ENCODE measurements around the gene RNASE7. TPM values are rescaled to one million over a fixed set of nuclear protein-coding genes. Genes with fewer than 3 reads are reported as not detected.

RNASE7 gene, protein sequence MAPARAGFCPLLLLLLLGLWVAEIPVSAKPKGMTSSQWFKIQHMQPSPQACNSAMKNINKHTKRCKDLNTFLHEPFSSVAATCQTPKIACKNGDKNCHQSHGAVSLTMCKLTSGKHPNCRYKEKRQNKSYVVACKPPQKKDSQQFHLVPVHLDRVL
- total RNA-seq, result 10 to 100 TPM; 10.3 to 46.9 (median 35.4) TPM

DNA sequence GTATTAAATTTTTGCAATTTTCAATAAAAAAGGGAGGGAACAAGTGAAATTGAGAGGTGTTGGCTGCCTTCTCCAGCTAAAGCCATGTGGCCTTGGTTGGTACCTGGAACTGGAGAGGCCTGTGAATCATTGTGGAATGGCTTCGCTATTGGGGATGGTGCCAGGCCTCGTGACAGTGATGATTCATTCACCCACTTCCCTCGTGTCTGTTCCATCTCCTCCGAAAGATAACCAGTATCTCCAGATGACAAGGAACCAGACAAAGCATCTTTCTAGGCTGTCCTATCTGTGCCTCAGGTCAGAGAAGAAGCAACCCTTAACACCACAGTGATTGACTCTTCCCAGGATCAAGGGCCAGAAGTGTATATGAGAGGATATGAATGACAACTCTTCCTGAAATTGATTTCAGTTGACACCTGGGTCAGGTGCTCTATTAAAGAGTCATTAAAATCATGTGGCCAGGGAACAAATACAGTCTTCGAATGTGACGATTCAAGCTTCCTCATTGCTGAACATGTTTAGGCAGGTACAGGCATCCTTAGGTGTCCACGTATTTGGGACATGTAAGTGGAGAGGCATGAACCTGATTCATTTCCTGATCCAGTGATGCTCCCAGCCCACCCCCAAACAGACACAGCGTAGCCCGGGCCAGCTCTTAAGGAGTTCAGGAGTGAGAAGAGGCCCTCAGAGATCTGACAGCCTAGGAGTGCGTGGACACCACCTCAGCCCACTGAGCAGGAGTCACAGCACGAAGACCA is at the start of gene RNASE7:
RNASE7 (plus strand) TSS at position 687 of the 758 bp plus-strand sequence. CDS start 631 bp downstream, outside the sequence.
- peaks cover 60% of the 10 kb centered on the region for H3K4me1 ChIP-seq
- no peaks in the 10 kb centered on the region for H3K9me3 ChIP-seq
- no peaks in the 10 kb centered on the region for H3K36me3 ChIP-seq
- no peak within 1 kb of the TSS for H3K4me3 ChIP-seq
- TF ChIP-seq POLR2A (IDR thresholded peaks at IDR 0.05) (no peak), CTCF (IDR thresholded peaks at IDR 0.05) (no peak), EP300 (IDR thresholded peaks at IDR 0.05) (no peak), POLR2AphosphoS5 (IDR thresholded peaks at IDR 0.05) (no peak)
- 48% methylated on average over 11 of the region's 11 CpGs for WGBS
- DNase-seq (ENCODE audit: low spot score in 2 of 2), result no peak
- no peaks in the 10 kb centered on the region for H3K27me3 ChIP-seq
- peak within 1 kb of the TSS; percentile 64 for H3K27ac ChIP-seq

DNA sequence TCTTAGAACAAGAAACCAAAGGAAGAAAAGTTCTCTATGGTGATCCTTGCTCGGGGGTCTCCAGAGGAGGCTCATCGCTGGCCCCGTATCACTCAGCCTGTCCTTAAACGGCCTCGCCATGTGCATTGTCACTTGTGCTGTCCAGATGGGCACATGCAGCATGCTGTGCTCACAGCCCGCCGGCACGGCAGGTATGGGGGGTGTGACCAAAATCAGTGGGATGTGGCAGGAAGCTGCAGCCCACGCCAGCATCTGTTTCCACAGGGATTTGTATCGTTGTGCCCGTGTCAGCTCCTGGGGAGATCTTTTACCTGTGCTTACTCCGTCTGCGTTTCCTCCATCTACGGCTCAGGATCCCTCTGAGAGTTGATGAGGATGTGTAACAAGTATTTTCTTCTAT is 45.6 kb upstream of the RNASE7 start:
- no peak overlapping the region for H3K27ac ChIP-seq
- H3K36me3 ChIP-seq, result peaks cover 54% of the 10 kb centered on the region
- WGBS, result 87% methylated on average over 14 of the region's 14 CpGs

DNA sequence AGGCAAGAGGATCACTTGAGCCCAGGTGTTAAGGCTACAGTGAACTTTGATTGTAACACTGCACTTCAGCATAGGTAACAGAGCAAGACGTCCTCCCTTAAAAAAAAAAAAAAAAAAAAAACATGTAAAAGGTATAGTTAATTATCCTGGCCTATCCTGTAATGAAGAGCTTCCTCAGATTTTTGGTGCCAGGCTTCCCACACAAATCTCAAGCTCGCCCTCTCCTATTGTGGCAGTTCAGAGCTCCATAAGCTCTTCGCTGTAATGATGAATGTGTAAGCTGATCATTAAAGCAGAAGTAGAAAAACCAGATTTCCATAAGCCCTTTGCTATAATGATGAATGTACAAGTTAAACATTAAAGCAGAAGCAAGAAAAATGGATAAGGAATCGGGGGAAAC is 45.0 kb upstream of the RNASE7 start:
- DNase-seq (ENCODE audit: low spot score in 2 of 2), result no peak
- TF ChIP-seq EP300 (IDR thresholded peaks at IDR 0.05), result no peak
- no peak for TF ChIP-seq POLR2A (IDR thresholded peaks at IDR 0.05)
- no peak for TF ChIP-seq POLR2AphosphoS5 (IDR thresholded peaks at IDR 0.05)
- no peak for TF ChIP-seq CTCF (IDR thresholded peaks at IDR 0.05)
- Histone ChIP-seq H3K9me3 (no peaks in the 10 kb centered on the region), H3K27ac (peak overlapping the region; percentile 87), H3K27me3 (no peaks in the 10 kb centered on the region), H3K4me1 (peaks cover 36% of the 10 kb centered on the region), H3K36me3 (peaks cover 54% of the 10 kb centered on the region), H3K4me3 (no peak overlapping the region)
- WGBS, result 59% methylated on average over 4 of the region's 4 CpGs

More for the DNA sequence above, 45.6 kb upstream of the RNASE7 start:
- H3K27me3 ChIP-seq, result no peaks in the 10 kb centered on the region
- peaks cover 42% of the 10 kb centered on the region for H3K4me1 ChIP-seq
- TF ChIP-seq CTCF (IDR thresholded peaks at IDR 0.05), result no peak
- no peak for TF ChIP-seq EP300 (IDR thresholded peaks at IDR 0.05)
- TF ChIP-seq POLR2AphosphoS5 (IDR thresholded peaks at IDR 0.05), result no peak
- no peak for TF ChIP-seq POLR2A (IDR thresholded peaks at IDR 0.05)
- DNase-seq (ENCODE audit: low spot score in 2 of 2), result no peak
- no peaks in the 10 kb centered on the region for H3K9me3 ChIP-seq
- H3K4me3 ChIP-seq, result no peak overlapping the region

DNA sequence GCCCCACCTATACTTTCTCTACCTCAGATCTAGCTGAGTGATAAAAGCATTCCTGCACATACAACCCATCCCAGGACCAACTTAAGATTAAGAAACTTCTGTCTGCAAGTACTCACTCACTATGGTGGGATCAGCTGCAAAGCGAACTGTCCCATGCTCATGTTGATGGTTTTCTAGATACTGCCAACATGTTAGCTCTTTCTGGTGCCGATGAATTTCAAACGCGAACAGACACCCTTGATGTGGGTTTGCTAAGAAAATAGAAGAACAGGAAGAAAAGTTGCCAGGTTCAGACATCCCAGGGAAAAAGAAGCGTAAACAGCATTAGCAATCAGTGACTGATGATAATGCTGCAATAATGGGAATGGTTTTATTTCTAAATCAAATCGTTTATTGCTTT is 44.6 kb upstream of the RNASE7 start:
- DNase-seq (ENCODE audit: low spot score in 2 of 2), result no peak
- Histone ChIP-seq H3K27me3 (no peaks in the 10 kb centered on the region), H3K4me3 (peak overlapping the region; percentile 23), H3K9me3 (no peaks in the 10 kb centered on the region), H3K36me3 (peaks cover 49% of the 10 kb centered on the region), H3K4me1 (peaks cover 34% of the 10 kb centered on the region), H3K27ac (peak overlapping the region; percentile 87)
- no peak for TF ChIP-seq CTCF (IDR thresholded peaks at IDR 0.05)
- no peak for TF ChIP-seq POLR2AphosphoS5 (IDR thresholded peaks at IDR 0.05)
- TF ChIP-seq POLR2A (IDR thresholded peaks at IDR 0.05), result no peak
- no peak for TF ChIP-seq EP300 (IDR thresholded peaks at IDR 0.05)
- WGBS, result 64% methylated on average over 6 of the region's 6 CpGs

- DNase-seq (ENCODE audit: low spot score in 2 of 2), result no peak
Measured at GRCh38 chr14:20998139-20998538, 44.0 kb upstream of the RNASE7 start.

More at GRCh38 chr14:20998139-20998538, 44.0 kb upstream of the RNASE7 start:
- peaks cover 34% of the 10 kb centered on the region for H3K4me1 ChIP-seq
- no peaks in the 10 kb centered on the region for H3K27me3 ChIP-seq
- WGBS, result 54% methylated on average over 3 of the region's 3 CpGs
- H3K9me3 ChIP-seq, result no peaks in the 10 kb centered on the region
- H3K27ac ChIP-seq, result peak overlapping the region; percentile 87
- no peak for TF ChIP-seq EP300 (IDR thresholded peaks at IDR 0.05)
- TF ChIP-seq CTCF (IDR thresholded peaks at IDR 0.05), result no peak
- no peak for TF ChIP-seq POLR2A (IDR thresholded peaks at IDR 0.05)
- TF ChIP-seq POLR2AphosphoS5 (IDR thresholded peaks at IDR 0.05), result no peak
- H3K4me3 ChIP-seq, result peak overlapping the region; percentile 23
- peaks cover 44% of the 10 kb centered on the region for H3K36me3 ChIP-seq

All from suprapubic skin (tissue), 4 donors.